Retinal pigment epithelial cell (primary cell): ENCODE results near the gene PRSS27.
"Not testable (repeated sequence)": the region's sequence is repeated elsewhere in the genome, so short reads cannot be mapped to it uniquely, and the experiment has no call there.

Experiments used
- DNase-seq: peaks from one replicate; pipeline ENCODE4 v3.0.0-alpha.2; 2010; ENCODE audit warnings: low read depth
- H3K4me3 ChIP-seq: 2 replicates; pipeline ENCODE4 v1.5.1; 2011; ENCODE audit warnings: mild to moderate bottlenecking, low read length, control low read depth, moderate library complexity
- CTCF ChIP-seq: conservative IDR thresholded peaks from 2 replicates; pipeline ENCODE4 v1.5.1; 2011; ENCODE audit warnings: low read depth, low read length, control low read depth, inconsistent platforms

Gene PRSS27

GRCh38 chr16:2700786-2701185, 19.2 kb downstream of the PRSS27 start:
- no peak for TF ChIP-seq CTCF
- no peak overlapping the region for H3K4me3 ChIP-seq
- DNase-seq: no peak

GRCh38 chr16:2699791-2700600, 20.0 kb downstream of the PRSS27 start:
- H3K4me3 ChIP-seq: no peak overlapping the region
- TF ChIP-seq CTCF: no peak
- no peak for DNase-seq

GRCh38 chr16:2698965-2699750, 20.9 kb downstream of the PRSS27 start:
- H3K4me3 ChIP-seq: no peak overlapping the region
- TF ChIP-seq CTCF: no peak
- DNase-seq: no peak

GRCh38 chr16:2698103-2698870, 21.7 kb downstream of the PRSS27 start:
- no peak overlapping the region for H3K4me3 ChIP-seq
- TF ChIP-seq CTCF: no peak
- DNase-seq: no peak

- no peak for TF ChIP-seq CTCF
- no peak for DNase-seq
- H3K4me3 ChIP-seq: no peak overlapping the region
Measured at GRCh38 chr16:2697401-2697948, 22.5 kb downstream of the PRSS27 start.

- not testable (repeated sequence) for DNase-seq, H3K4me3 ChIP-seq
Measured at GRCh38 chr16:2696601-2697250, 23.3 kb downstream of the PRSS27 start.
